Measurements from ENCODE around the gene ATG4A. TPM values are rescaled to one million over a fixed set of nuclear protein-coding genes. Genes with fewer than 3 reads are reported as not detected.

The ATG4A gene
- total and polyA plus RNA-seq, 2 of the 8 experiments (the other 6 are each of a cell fraction or from before 2014, with no cell fraction given): 1.2 to 2.0 TPM

GRCh38 chrX:108130889-108131288, 39.3 kb downstream of the ATG4A start:
- Histone ChIP-seq H4K8ac (ENCODE audit: extremely low read depth, insufficient read depth, low read length) (no peak overlapping the region), H2BK120ac (replicated peaks; ENCODE audit: low read depth, low read length) (no peak overlapping the region), H4K5ac (ENCODE audit: insufficient read length, low read depth, low read length) (no peak overlapping the region), H2BK5ac (ENCODE audit: low read depth, low read length) (no peak overlapping the region), H3K4me3 (ENCODE audit: extremely low read depth in 1 of 4, insufficient read depth in 2 of 4, low read depth in 3 of 4, low read length in 4 of 4) (no peak overlapping the region), H3K18ac (ENCODE audit: extremely low read depth, low read length) (no peak overlapping the region), H2AK5ac (ENCODE audit: low read depth, low read length) (no peak overlapping the region), H3K27ac (ENCODE audit: low read depth, low read length) (no peak overlapping the region), H3K4me2 (ENCODE audit: insufficient read depth in 1 of 2, low read depth in 2 of 2, low read length in 2 of 2) (no peak overlapping the region), H3K56ac (replicated peaks; ENCODE audit: insufficient read length, low read depth, low read length) (no peak overlapping the region), H2AFZ (ENCODE audit: low read length) (no peak overlapping the region), H3K9me3 (ENCODE audit: insufficient read depth in 2 of 2, low read depth in 1 of 2, low read length in 1 of 2) (no peaks in the 10 kb centered on the region), H2BK15ac (ENCODE audit: low read length) (no peak overlapping the region), H3K9ac (replicated peaks in 1 of 4; ENCODE audit: extremely low read depth in 1 of 4, low read depth in 3 of 4, low read length in 3 of 4) (no peak overlapping the region), H3K4ac (replicated peaks; ENCODE audit: insufficient read length, low read depth, low read length) (no peak overlapping the region), H2BK12ac (ENCODE audit: low read depth, low read length) (no peak overlapping the region), H3K27me3 (replicated peaks in 1 of 4; ENCODE audit: control insufficient read depth in 3 of 4, extremely low read depth in 1 of 4, insufficient read depth in 3 of 4, low read length in 3 of 4) (no peaks in the 10 kb centered on the region), H3K36me3 (ENCODE audit: control insufficient read depth in 2 of 4, insufficient read depth in 4 of 4, low read length in 3 of 4) (no peaks in the 10 kb centered on the region), H4K20me1 (replicated peaks in 1 of 2; ENCODE audit: control insufficient read depth in 1 of 2, insufficient read depth in 2 of 2, low read length in 2 of 2) (no peaks in the 10 kb centered on the region), H2BK20ac (ENCODE audit: low read length) (no peak overlapping the region), H3K23me2 (ENCODE audit: low read depth, low read length) (no peaks in the 10 kb centered on the region), H3K23ac (ENCODE audit: insufficient read length) (no peak overlapping the region), H3K14ac (ENCODE audit: insufficient read length) (no peak overlapping the region), H3K4me1 (replicated peaks in 1 of 4; ENCODE audit: control insufficient read depth in 3 of 4, insufficient read depth in 4 of 4, low read length in 3 of 4) (peaks cover 0 to 3% (median 0%) of the 10 kb centered on the region in 4 experiments; a peak in 1 of 7 replicates), H3K79me1 (ENCODE audit: low read depth, low read length) (no peaks in the 10 kb centered on the region), H4K91ac (replicated peaks; ENCODE audit: insufficient read length, low read length) (no peak overlapping the region), H3K79me2 (ENCODE audit: control insufficient read depth in 1 of 2, insufficient read depth in 2 of 2, low read length in 2 of 2) (no peaks in the 10 kb centered on the region)
- TF ChIP-seq FOSL1 (IDR thresholded peaks at IDR 0.05; ENCODE audit: insufficient read depth, low read depth, low read length): no peak
- no peak for TF ChIP-seq PHF8 (conservative IDR thresholded peaks at IDR 0.05; ENCODE audit: low read depth, low read length)
- TF ChIP-seq JUN (IDR thresholded peaks at IDR 0.05; ENCODE audit: low read depth, low read length): no peak
- no peak for TF ChIP-seq SAP30 (IDR thresholded peaks at IDR 0.05; ENCODE audit: insufficient read depth, insufficient replicate concordance, low read length)
- no peak for TF ChIP-seq CHD2 (IDR thresholded peaks at IDR 0.05; ENCODE audit: low read length)
- TF ChIP-seq POLR2AphosphoS5 (IDR thresholded peaks at IDR 0.05; ENCODE audit: low read depth, low read length): no peak
- TF ChIP-seq NANOG (IDR thresholded peaks at IDR 0.05; ENCODE audit: insufficient read depth, low read depth, low read length, poor library complexity, severe bottlenecking): no peak
- no peak for TF ChIP-seq TBP (IDR thresholded peaks at IDR 0.05; ENCODE audit: low read depth, low read length)
- no peak for TF ChIP-seq EGR1 (IDR thresholded peaks at IDR 0.05; ENCODE audit: borderline replicate concordance, low read depth, low read length)
- no peak for TF ChIP-seq SIX5 (IDR thresholded peaks at IDR 0.05; ENCODE audit: low read depth, low read length)
- no peak for TF ChIP-seq SP1 (IDR thresholded peaks at IDR 0.05; ENCODE audit: low read depth, low read length)
- TF ChIP-seq ATF2 (IDR thresholded peaks at IDR 0.05; ENCODE audit: low read length): no peak
- CTCF ChIA-PET (ENCODE audit: partially characterized antibody): interaction anchor here (1.4 kb wide), 1 partner anchor 8 kb away, joined by 4 read pairs; no protein-coding TSS in a partner anchor
- WGBS, 2 experiments (ENCODE audit: extremely low coverage in 1 of 2, insufficient coverage in 1 of 2, insufficient read length in 1 of 2, insufficient replicate concordance in 2 of 2, low coverage in 1 of 2, low lambda C conversion rate in 2 of 2, missing lambda C conversion rate in 1 of 2): 86% methylated on average over 1 of the region's 1 CpG; no CpG with 5 or more reads in 1 of the 2 experiments
- POLR2A ChIA-PET (ENCODE audit: partially characterized antibody): no interaction called here
- no peak for FAIRE-seq
- DNase-seq (ENCODE audit: low read depth in 1 of 2, low spot score in 2 of 2): no peak

Data from H1 (cell line).